Measurements from ENCODE around the gene TMEM221.

GRCh38 chr19:17454576-17455071, 6.2 kb upstream of the TMEM221 start:
- TF ChIP-seq CTCF (tag by site-specific recombination; IDR thresholded peaks at IDR 0.05) = no peak
- TF ChIP-seq ZNF18 (tag by site-specific recombination; IDR thresholded peaks at IDR 0.05) = no peak
- TF ChIP-seq ZNF707 (tag by site-specific recombination; IDR thresholded peaks at IDR 0.05) = no peak
- no peak for TF ChIP-seq ZNF792 (tag by site-specific recombination; IDR thresholded peaks at IDR 0.05)
- TF ChIP-seq ZNF658 (tag by site-specific recombination; IDR thresholded peaks at IDR 0.05) = no peak
- TF ChIP-seq ZNF561 (tag by site-specific recombination; IDR thresholded peaks at IDR 0.05; ENCODE audit: borderline replicate concordance) = no peak
- no peak for TF ChIP-seq ZNF488 (tag by site-specific recombination; IDR thresholded peaks at IDR 0.05)

Measured in HEK293 (cell line).